HepG2 (cell line): ENCODE results near the gene SLC25A48. TPM values are rescaled to one million over a fixed set of nuclear protein-coding genes. Genes with fewer than 3 reads are reported as not detected.

Source experiments
- ATAC-seq: fragments of 200-7000 bp; cut with Tn5 transposase; 3 replicates; pipeline ENCODE4 v1.9.1; 2020; ENCODE audit warnings: mild to moderate bottlenecking, moderate library complexity
- BruUV-seq: library from RNA; stranded (reverse); fragments of 400-500 nt; replicated peaks from 2 replicates; lab custom pipeline; 2021; lab: Mats Ljungman, UMichigan
- CTCF ChIA-PET: fragments of 300-600 bp; formaldehyde crosslinking; extraction: SDS; loops from one replicate; lab custom pipeline; 2021; ENCODE audit warnings: low total read pairs, inconsistent platforms, low intra/inter-chr PET ratio; lab: Yijun Ruan, JAX
- POLR2A ChIA-PET: fragments of 350-600 bp; sonication (Branson Sonifier 250); formaldehyde crosslinking; loops from one replicate; lab custom pipeline; 2020; ENCODE audit warnings: antibody characterized with exemption, inconsistent platforms; lab: Yijun Ruan, JAX
- DNase-seq: peaks from one replicate; pipeline ENCODE4 v3.0.0-alpha.2; 2015; ENCODE audit warnings: low spot score
- FAIRE-seq: peaks from 3 replicates; lab custom pipeline; 2011; peaks lifted over from hg19 to GRCh38; lab: Jason Lieb, UNC
- H2AFZ ChIP-seq: one replicate; pipeline ENCODE4 v1.6.1; 2011; ENCODE audit warnings: low read length, inconsistent platforms
- H3K27ac ChIP-seq: fragments of 300-600 bp; 3 replicates; pipeline ENCODE4 v1.8.0; 2011; ENCODE audit warnings: mixed run types, mild to moderate bottlenecking, mixed read lengths, low read length, inconsistent platforms; ENCODE audit not compliant: insufficient read depth; ENCODE audit errors: extremely low read length
- H3K27me3 ChIP-seq, 2 experiments: fragments of 200-600 bp in 1 of 2; 2 replicates in 1 of 2; 3 replicates in 1 of 2; pipeline versions ENCODE4 v1.6.0 to v1.8.0; 2011; ENCODE audit warnings: low read length in 2 of 2, mild to moderate bottlenecking in 2 of 2, moderate library complexity in 2 of 2, inconsistent platforms in 1 of 2; ENCODE audit not compliant: insufficient read depth in 2 of 2, control insufficient read depth in 1 of 2
- H3K36me3 ChIP-seq, 2 experiments: fragments of 200-600 bp in 1 of 2; replicated peaks in 1 of 2; 2 replicates in 1 of 2; 3 replicates in 1 of 2; pipeline versions ENCODE4 v1.5.1 to v1.8.0; 2011; ENCODE audit warnings: low read length in 2 of 2, inconsistent platforms in 1 of 2; ENCODE audit not compliant: insufficient read depth in 2 of 2, control insufficient read depth in 1 of 2
- H3K4me1 ChIP-seq: 2 replicates; pipeline ENCODE4 v1.5.1; 2012; ENCODE audit warnings: low read length, inconsistent platforms; ENCODE audit not compliant: insufficient read depth
- H3K4me2 ChIP-seq: 2 replicates; pipeline ENCODE4 v1.6.0; 2011; ENCODE audit warnings: low read depth, low read length, inconsistent platforms
- H3K4me3 ChIP-seq, 3 experiments: fragments of 200-600 bp in 1 of 3; sonication (generic), shearing (Covaris generic) in 1 of 3; replicated peaks in 1 of 3; 2 replicates each; pipeline ENCODE4 v1.5.1; 2011 to 2016; ENCODE audit warnings: low read length in 3 of 3, inconsistent platforms in 2 of 3, low read depth in 2 of 3, mild to moderate bottlenecking in 2 of 3, control low read depth in 1 of 3, mixed read lengths in 1 of 3; ENCODE audit not compliant: insufficient read depth in 1 of 3
- H3K79me2 ChIP-seq: one replicate; pipeline ENCODE4 v1.6.1; 2011; ENCODE audit warnings: low read length, inconsistent platforms; ENCODE audit not compliant: insufficient read depth
- H3K9ac ChIP-seq: 2 replicates; pipeline ENCODE4 v1.6.0; 2011; ENCODE audit warnings: mild to moderate bottlenecking, low read depth, low read length, inconsistent platforms; ENCODE audit not compliant: insufficient read depth
- H3K9me3 ChIP-seq: 2 replicates; pipeline ENCODE4 v1.5.1; 2012; ENCODE audit warnings: mild to moderate bottlenecking, low read length
- H4K20me1 ChIP-seq: 2 replicates; pipeline ENCODE4 v1.6.0; 2011; ENCODE audit warnings: inconsistent platforms, mild to moderate bottlenecking, low read length, moderate library complexity; ENCODE audit not compliant: insufficient read depth
- CEBPB ChIP-seq: IDR thresholded peaks from 2 replicates; pipeline ENCODE4 v1.6.1; 2011; ENCODE audit warnings: low read depth, low read length, improper control_type of control experiment, borderline replicate concordance
- GATAD2A ChIP-seq: IDR thresholded peaks from 2 replicates; pipeline ENCODE4 v1.6.1; 2016
- KDM1A ChIP-seq: IDR thresholded peaks from 2 replicates; pipeline ENCODE4 v1.6.1; 2016; ENCODE audit warnings: missing compliant biosample characterization
- MXD3 ChIP-seq: IDR thresholded peaks from 2 replicates; pipeline ENCODE4 v1.6.1; 2016; ENCODE audit warnings: mild to moderate bottlenecking, missing biosample characterization, missing genetic modification reagents
- ZNF234 ChIP-seq: sonication (generic); formaldehyde crosslinking; conservative IDR thresholded peaks from 2 replicates; pipeline ENCODE4 v1.5.1; 2020; ENCODE audit warnings: mild to moderate bottlenecking, missing genetic modification reagents
- ZNF549 ChIP-seq: sonication (generic); formaldehyde crosslinking; IDR thresholded peaks from 2 replicates; pipeline ENCODE4 v1.5.0; 2020; ENCODE audit warnings: missing genetic modification reagents
- WGBS: methylation state at CpG from one replicate; pipeline ENCODE4 v1.1.6; 2017; ENCODE audit warnings: low lambda C conversion rate; 5-methylcytosine and 5-hydroxymethylcytosine counted together
- in situ Hi-C: cut with HindIII; loops from 2 replicates; pipeline ENCODE4 v1.10.0; 2017; ENCODE audit warnings: low pct_unique_long_range_greater_than_20kb; ENCODE audit not compliant: extremely low pct_ligation_motif_present
- intact Hi-C: fragments of 100-400 bp; cut with micrococcal nuclease; formaldehyde crosslinking; loops from one replicate; pipeline ENCODE4 v1.10.0; 2022; ENCODE audit not compliant: unreplicated experiment
- polyA plus RNA-seq, 8 experiments: library from polyadenylated mRNA; depleted of rRNA in 3 of 8; stranded (reverse) in 7 of 8; unstranded in 1 of 8; fragments of >200 nt; fragmentation: Illumina TruSeq in 4 of 8; extraction: Trizol in 4 of 8; gene quantifications; 2 replicates each; pipeline versions ENCODE4 v1.2.1 to v1.2.3, GENCODE V29; 2011 to 2016; ENCODE audit warnings: low read depth in 4 of 8, missing spikeins in 1 of 8, mixed read lengths in 1 of 8; ENCODE audit not compliant: insufficient read depth in 1 of 8
- total RNA-seq, 5 experiments: library from RNA; depleted of rRNA; stranded (reverse); fragments of >200 nt; fragmentation: Illumina TruSeq; extraction: Trizol; gene quantifications; 2 replicates each; pipeline ENCODE4 v1.2.3, GENCODE V29; 2016; ENCODE audit warnings: low read depth in 1 of 5
- TF ChIP-seq, protein P1 (sequence below): sonication (generic); formaldehyde crosslinking; IDR thresholded peaks from 2 replicates; pipeline ENCODE4 v1.4.0; 2020; ENCODE audit warnings: missing genetic modification reagents
- TF ChIP-seq, protein P2 (sequence below): fragments of 450-650 bp; IDR thresholded peaks from 2 replicates; pipeline ENCODE4 v1.6.1; 2017

The SLC25A48 gene
- total and polyA plus RNA-seq, 2 of the 13 experiments (the other 11 are each of a cell fraction or from before 2014, with no cell fraction given) = 0.17 to 4.5 TPM

DNA sequence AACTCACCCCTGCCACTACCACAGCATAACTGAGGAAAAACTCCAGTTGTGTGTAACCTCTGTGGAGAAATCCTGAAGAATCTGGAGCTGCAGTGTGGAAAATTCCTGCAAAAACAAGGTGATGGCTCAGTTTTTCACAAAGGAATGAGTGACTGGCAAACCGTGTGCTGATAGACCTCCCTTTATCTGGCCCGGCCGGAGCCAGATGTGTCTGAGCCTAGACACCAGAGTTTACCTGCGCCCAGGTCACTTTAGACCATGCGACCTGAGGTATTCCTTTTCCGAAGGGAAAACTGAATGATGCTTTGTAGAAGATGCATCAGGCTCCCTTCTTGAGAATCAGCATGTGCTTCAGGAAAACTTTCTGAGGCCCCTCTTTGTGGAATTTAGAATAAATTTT, 16.2 kb downstream of the SLC25A48 start:
- no peaks in the 10 kb centered on the region for H4K20me1 ChIP-seq
- POLR2A ChIA-PET = no interaction called here
- H3K4me1 ChIP-seq = no peaks in the 10 kb centered on the region
- no peak for FAIRE-seq
- no peak overlapping the region for H2AFZ ChIP-seq
- TF ChIP-seq GATAD2A (CRISPR knock-in tag) (no peak), MXD3 (no peak)
- TF ChIP-seq, protein P1, sequence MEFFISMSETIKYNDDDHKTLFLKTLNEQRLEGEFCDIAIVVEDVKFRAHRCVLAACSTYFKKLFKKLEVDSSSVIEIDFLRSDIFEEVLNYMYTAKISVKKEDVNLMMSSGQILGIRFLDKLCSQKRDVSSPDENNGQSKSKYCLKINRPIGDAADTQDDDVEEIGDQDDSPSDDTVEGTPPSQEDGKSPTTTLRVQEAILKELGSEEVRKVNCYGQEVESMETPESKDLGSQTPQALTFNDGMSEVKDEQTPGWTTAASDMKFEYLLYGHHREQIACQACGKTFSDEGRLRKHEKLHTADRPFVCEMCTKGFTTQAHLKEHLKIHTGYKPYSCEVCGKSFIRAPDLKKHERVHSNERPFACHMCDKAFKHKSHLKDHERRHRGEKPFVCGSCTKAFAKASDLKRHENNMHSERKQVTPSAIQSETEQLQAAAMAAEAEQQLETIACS = no peak
- no peak for ATAC-seq
- H3K27me3 ChIP-seq = peaks cover 0 to 21% of the 10 kb centered on the region in 2 experiments; a peak in 2 of 5 replicates
- no TSS peak for BruUV-seq
- H3K27ac ChIP-seq = no peak overlapping the region
- CTCF ChIA-PET = no interaction called here
- DNase-seq = no peak
- no peak overlapping the region for H3K4me2 ChIP-seq
- H3K36me3 ChIP-seq = no peaks in the 10 kb centered on the region
- H3K9me3 ChIP-seq = no peaks in the 10 kb centered on the region
- no peaks in the 10 kb centered on the region for H3K79me2 ChIP-seq
- 53% methylated on average over 6 of the region's 6 CpGs for WGBS
- in situ Hi-C loops (loop anchor here (25.0 kb wide), 1 partner anchor 562 kb away; no protein-coding TSS in a partner anchor), intact Hi-C loops (no loop called here)
- H3K4me3 ChIP-seq = no peak overlapping the region
- no peak overlapping the region for H3K9ac ChIP-seq

GRCh38 chr5:135851186-135851914, 16.9 kb downstream of the SLC25A48 start:
- Histone ChIP-seq H3K4me2 (no peak overlapping the region), H3K9me3 (no peaks in the 10 kb centered on the region), H3K36me3 (no peaks in the 10 kb centered on the region), H3K79me2 (no peaks in the 10 kb centered on the region), H4K20me1 (no peaks in the 10 kb centered on the region), H3K4me1 (no peaks in the 10 kb centered on the region), H3K27me3 (peaks cover 0 to 21% of the 10 kb centered on the region in 2 experiments; a peak in 2 of 5 replicates), H3K27ac (no peak overlapping the region), H2AFZ (no peak overlapping the region), H3K9ac (no peak overlapping the region), H3K4me3 (no peak overlapping the region)
- ATAC-seq = no peak
- 71% methylated on average over 19 of the region's 24 CpGs for WGBS
- BruUV-seq = no TSS peak
- in situ Hi-C loops (loop anchor here (25.0 kb wide), 1 partner anchor 561 kb away; no protein-coding TSS in a partner anchor), intact Hi-C loops (no loop called here)
- TF ChIP-seq CEBPB = no peak
- TF ChIP-seq, protein P2, sequence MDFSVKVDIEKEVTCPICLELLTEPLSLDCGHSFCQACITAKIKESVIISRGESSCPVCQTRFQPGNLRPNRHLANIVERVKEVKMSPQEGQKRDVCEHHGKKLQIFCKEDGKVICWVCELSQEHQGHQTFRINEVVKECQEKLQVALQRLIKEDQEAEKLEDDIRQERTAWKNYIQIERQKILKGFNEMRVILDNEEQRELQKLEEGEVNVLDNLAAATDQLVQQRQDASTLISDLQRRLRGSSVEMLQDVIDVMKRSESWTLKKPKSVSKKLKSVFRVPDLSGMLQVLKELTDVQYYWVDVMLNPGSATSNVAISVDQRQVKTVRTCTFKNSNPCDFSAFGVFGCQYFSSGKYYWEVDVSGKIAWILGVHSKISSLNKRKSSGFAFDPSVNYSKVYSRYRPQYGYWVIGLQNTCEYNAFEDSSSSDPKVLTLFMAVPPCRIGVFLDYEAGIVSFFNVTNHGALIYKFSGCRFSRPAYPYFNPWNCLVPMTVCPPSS = no peak
- no peak for TF ChIP-seq KDM1A (CRISPR knock-in tag)
- TF ChIP-seq ZNF549 (CRISPR knock-in tag) = no peak
- no peak for TF ChIP-seq ZNF234 (CRISPR knock-in tag)
- FAIRE-seq = no peak
- DNase-seq = no peak
- ChIA-PET POLR2A (no interaction called here), CTCF (no interaction called here)
